ENCODE data around the gene KPNA6.

Gene KPNA6

DNA sequence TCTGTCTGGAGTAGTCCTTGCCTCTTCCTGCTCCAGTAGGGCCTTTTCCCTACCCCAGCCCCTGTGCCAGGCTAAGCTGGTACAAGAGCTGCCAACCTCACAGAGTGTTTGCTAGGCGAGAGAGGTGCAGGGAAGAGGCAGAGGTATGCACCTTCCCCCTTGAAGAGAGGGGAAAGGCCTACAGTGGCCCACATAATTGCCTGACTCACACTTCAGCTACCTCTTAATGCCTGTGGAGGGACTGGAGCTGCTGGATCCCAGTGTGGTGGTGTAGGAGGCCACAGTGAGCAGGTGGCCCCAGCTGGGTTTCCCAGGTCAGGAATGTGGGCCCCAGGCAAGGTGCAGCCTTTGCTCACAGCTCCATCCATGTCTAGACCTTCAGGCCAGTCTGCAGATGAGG lies 89.2 kb downstream of the KPNA6 start:
- peaks cover 7% of the 10 kb centered on the region for H3K27me3 Mint-ChIP-seq
- H3K27ac Mint-ChIP-seq = peak overlapping the region; percentile 4
- peaks cover 67% of the 10 kb centered on the region for H3K36me3 Mint-ChIP-seq (ENCODE audit: low read depth)
- peaks cover 24% of the 10 kb centered on the region for H3K4me1 Mint-ChIP-seq (ENCODE audit: low read depth)
- no peaks in the 10 kb centered on the region for H3K9me3 Mint-ChIP-seq
- intact Hi-C loops (cut with micrococcal nuclease) = no loop called here
- no peak overlapping the region for H3K4me3 Mint-ChIP-seq

DNA sequence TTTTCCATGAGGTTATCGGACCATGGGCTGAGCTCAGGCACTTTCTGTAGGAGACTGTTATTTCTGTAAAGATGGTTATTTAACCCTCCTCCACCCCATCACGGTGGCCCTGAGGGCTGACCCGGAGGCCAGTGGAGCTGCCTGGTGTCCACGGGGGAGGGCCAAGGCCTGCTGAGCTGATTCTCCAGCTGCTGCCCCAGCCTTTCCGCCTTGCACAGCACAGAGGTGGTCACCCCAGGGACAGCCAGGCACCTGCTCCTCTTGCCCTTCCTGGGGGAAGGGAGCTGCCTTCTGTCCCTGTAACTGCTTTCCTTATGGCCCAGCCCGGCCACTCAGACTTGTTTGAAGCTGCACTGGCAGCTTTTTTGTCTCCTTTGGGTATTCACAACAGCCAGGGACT lies 90.0 kb downstream of the KPNA6 start:
- Mint-ChIP-seq H3K4me1 (ENCODE audit: low read depth) (peaks cover 30% of the 10 kb centered on the region), H3K36me3 (ENCODE audit: low read depth) (peaks cover 59% of the 10 kb centered on the region), H3K27ac (peak overlapping the region; percentile 4), H3K9me3 (no peaks in the 10 kb centered on the region), H3K4me3 (no peak overlapping the region), H3K27me3 (peaks cover 10% of the 10 kb centered on the region)
- intact Hi-C loops (cut with micrococcal nuclease) = no loop called here

DNA sequence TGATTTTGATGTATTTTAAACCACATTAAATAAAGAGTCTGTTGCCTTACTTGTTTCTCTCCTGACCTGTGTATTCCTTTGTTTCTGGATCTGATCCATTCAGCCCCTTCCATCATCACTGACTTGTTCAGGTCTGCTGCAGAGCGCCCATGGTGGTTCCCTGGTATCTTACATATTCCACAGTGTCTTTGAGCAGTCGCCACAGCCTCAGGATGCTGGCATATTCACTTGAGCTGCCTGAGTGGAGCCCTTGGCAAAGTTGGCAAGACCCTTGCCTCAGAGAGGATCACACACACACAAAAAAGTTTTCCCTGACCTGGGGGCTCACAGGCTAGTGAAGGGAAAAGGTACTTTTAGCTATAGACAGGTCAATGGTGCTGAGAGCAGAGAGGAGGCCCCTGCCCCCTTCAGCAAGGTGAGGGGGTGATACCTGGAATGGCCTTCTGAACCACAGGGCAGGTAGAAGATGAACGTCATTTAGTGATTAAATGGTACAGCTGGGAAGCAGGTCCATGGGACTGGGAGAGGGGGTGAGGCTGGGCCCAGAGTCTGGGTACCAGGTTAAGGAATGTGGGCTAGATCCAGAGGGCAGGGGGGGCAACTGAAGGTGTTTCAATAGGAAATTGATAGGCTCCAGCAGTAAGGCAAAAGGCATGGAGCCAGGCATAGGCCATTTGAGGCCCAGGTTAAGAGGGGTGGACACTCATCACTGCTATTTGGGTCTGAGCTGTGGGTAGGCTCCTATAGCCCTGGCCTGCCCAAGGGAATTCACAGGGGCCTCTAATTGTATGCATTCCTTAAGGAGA lies 90.6 kb downstream of the KPNA6 start:
- Mint-ChIP-seq H3K36me3 (ENCODE audit: low read depth) (peaks cover 53% of the 10 kb centered on the region), H3K27ac (no peak overlapping the region)
- intact Hi-C loops (cut with micrococcal nuclease) = no loop called here

DNA sequence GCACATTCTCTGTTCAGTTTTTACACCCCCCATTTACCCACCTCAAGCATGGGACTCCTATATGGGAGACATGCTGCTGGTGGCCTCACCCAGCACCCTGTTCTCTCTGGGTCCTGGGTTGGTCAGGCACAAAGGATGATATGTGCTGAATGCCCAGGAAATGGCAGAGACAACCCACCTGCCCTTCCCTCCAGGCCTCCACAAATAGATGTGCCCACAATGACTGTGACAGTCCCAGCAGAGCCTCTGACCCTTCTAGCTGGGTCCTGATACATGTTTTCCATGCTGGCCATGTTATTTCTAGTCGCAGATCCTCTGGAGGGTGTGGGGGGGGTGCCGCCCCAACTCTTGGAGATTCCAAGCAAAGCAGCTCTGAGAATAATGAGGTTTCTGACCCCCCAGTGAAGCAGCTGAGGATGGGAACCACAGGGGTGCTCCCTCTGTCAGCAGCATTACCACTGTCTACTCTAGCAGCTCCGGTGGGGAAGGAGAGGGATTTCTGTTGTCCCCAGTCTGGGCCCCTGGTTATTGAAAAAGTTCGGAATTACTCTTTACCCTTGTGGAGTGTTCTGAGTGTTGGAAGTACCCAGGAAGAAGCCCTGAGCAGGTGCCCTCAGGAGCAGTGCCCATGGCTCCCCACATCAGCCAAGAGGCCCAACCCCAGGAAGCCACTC lies 91.3 kb downstream of the KPNA6 start:
- H3K4me1 Mint-ChIP-seq (ENCODE audit: low read depth) = peaks cover 30% of the 10 kb centered on the region
- H3K36me3 Mint-ChIP-seq (ENCODE audit: low read depth) = peaks cover 46% of the 10 kb centered on the region
- peaks cover 10% of the 10 kb centered on the region for H3K27me3 Mint-ChIP-seq
- no peak overlapping the region for H3K4me3 Mint-ChIP-seq
- no peak overlapping the region for H3K27ac Mint-ChIP-seq
- H3K9me3 Mint-ChIP-seq = no peaks in the 10 kb centered on the region
- intact Hi-C loops (cut with micrococcal nuclease) = no loop called here

More for the DNA sequence above, 90.6 kb downstream of the KPNA6 start:
- H3K4me3 Mint-ChIP-seq = no peak overlapping the region
- H3K27me3 Mint-ChIP-seq = peaks cover 10% of the 10 kb centered on the region
- peaks cover 30% of the 10 kb centered on the region for H3K4me1 Mint-ChIP-seq (ENCODE audit: low read depth)
- H3K9me3 Mint-ChIP-seq = no peaks in the 10 kb centered on the region

DNA sequence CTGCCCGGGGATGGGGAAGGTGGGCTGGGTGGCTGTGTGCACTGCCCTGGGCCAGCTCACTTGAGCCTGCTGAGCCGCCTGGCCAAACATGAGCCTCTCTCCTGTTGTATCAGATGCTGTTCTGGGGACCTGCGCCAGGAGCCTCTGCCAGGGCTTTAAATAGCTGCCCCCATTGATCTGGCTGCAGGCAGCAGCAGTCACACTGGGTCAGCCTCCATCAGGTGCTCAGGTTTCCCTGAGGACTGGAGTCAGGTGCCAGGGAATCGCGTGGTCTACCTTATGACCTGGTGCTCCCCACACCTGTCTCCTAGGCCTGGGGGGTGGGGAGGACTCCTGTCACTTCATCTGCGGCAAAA lies 91.8 kb downstream of the KPNA6 start:
- Mint-ChIP-seq H3K4me1 (ENCODE audit: low read depth) (peaks cover 30% of the 10 kb centered on the region), H3K9me3 (no peaks in the 10 kb centered on the region), H3K4me3 (no peak overlapping the region), H3K36me3 (ENCODE audit: low read depth) (peaks cover 41% of the 10 kb centered on the region), H3K27me3 (peaks cover 10% of the 10 kb centered on the region), H3K27ac (peak overlapping the region; percentile 69)
- intact Hi-C loops (cut with micrococcal nuclease) = loop anchor here (2.0 to 5.0 kb wide), 2 partner anchors 19 to 193 kb away; partner anchors contain the start of gene BSDC1

DNA sequence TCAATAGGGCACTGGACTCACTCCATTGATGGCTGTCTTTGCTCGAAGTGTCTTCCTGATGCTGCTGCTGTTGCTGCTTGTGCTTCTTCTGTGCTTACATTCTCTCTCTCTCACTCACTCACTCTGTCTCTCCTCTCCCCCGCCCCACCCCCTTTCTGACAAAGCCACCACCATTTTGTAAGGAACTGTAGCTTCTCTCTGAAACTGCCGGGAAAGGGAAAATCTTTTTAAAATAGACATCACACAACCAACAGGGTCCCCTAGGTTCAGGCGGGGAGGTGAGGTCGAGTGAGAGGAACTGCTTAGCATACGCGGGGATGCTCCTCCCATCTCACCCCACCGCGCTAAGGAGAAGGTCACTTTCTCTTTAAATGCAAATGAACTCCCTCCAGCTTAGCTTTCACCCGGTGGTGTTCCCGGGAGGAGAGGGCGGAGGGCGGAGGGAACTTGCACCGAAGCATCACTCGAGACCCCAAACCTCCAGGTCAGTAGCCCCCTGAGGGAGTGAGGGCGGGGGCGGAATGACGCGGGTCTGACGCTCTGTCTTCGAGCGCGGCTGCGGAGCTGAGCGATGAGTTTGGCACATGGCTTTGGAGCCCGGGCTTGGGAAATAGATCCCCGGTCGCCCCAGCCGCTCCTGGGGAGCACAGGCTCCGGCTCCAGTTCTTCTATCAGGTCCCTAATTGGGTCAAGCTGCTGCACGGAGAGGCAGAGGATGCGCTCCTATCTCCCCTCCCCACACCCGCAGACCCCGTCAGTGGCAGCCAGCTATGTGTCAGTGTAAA lies 92.6 kb downstream of the KPNA6 start, which contains the start of gene CCDC28B:
CCDC28B (plus strand) TSS at position 370 of the 785 bp plus-strand sequence. CDS start 1,341 bp downstream, outside the sequence.
- no peaks in the 10 kb centered on the region for H3K9me3 Mint-ChIP-seq
- peaks cover 35% of the 10 kb centered on the region for H3K4me1 Mint-ChIP-seq (ENCODE audit: low read depth)
- H3K27ac Mint-ChIP-seq = peak within 1 kb of the TSS; percentile 69
- H3K4me3 Mint-ChIP-seq = peak within 1 kb of the TSS; percentile 86
- H3K27me3 Mint-ChIP-seq = peaks cover 10% of the 10 kb centered on the region
- intact Hi-C loops (cut with micrococcal nuclease) = loop anchor here (2.0 to 5.0 kb wide), 2 partner anchors 20 to 192 kb away; partner anchors contain the start of gene BSDC1
- peaks cover 35% of the 10 kb centered on the region for H3K36me3 Mint-ChIP-seq (ENCODE audit: low read depth)

DNA sequence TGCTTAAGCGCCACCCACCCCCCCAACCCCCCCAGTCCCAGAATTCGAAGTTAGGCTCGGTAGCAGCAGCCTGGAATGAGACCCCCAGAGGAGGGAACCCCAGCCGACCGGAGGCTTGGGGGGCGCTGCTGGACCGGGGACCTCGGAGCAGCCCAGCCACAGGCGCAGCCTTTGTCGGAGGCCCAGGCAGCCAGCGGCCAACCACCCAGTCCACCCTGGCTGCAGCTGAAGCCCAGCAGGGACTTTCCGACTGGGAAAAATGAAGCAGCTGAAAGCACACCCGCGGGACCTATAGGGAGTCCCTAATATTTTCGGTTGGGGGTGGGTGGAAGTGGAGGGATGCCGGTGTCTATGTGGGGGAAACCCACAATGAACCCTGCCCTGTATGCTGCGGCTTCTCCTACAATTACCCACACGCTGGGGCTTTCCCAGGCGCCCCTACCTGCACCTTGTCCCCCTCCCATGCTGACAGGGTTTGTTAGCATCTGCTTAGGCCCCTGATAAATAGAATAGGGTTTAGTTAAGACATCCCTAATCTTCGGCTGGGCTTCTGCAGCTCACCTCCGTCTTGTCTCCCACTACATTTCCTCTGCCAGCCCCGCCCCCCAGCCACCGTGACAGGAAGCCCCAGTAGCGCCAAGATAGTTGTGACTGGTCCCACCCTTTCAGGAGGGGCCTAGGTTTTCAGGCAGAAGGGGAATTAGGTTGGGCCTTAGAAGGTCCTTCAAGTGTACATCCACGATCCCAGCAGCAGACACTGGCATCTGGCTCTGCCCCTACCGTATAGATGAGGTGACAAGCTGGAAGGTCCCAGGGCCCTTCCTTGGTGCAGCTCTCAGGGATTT lies 93.4 kb downstream of the KPNA6 start:
- H3K36me3 Mint-ChIP-seq (ENCODE audit: low read depth) = peaks cover 33% of the 10 kb centered on the region
- H3K4me1 Mint-ChIP-seq (ENCODE audit: low read depth) = peaks cover 44% of the 10 kb centered on the region
- H3K4me3 Mint-ChIP-seq = peak overlapping the region; percentile 86
- peaks cover 13% of the 10 kb centered on the region for H3K27me3 Mint-ChIP-seq
- H3K9me3 Mint-ChIP-seq = no peaks in the 10 kb centered on the region
- intact Hi-C loops (cut with micrococcal nuclease) = loop anchor here (2.0 to 5.0 kb wide), 2 partner anchors 20 to 191 kb away; partner anchors contain the start of gene BSDC1
- peak overlapping the region; percentile 69 for H3K27ac Mint-ChIP-seq

DNA sequence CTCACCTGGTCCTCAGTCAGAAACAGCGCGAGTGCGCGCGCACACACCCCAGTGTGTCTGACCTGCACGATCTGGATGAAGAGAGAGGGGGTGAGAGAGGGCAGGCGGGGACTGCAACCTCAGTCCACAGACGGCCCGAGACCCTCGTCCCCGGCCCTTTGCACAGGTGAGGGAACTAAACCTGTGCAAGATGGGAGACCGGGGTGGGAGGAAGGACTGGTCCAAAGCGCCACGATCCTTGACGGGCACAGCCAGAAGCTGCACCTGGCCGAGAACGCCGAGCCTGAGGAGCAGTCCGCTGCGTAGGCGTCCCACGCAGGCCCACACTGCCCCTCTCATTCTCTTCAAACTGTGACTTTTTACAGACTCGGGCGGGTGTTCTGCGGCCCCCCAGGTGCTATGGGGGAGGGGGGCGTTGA lies 97.1 kb downstream of the KPNA6 start:
- Mint-ChIP-seq H3K4me1 (ENCODE audit: low read depth) (peaks cover 56% of the 10 kb centered on the region), H3K27me3 (peaks cover 13% of the 10 kb centered on the region), H3K9me3 (no peaks in the 10 kb centered on the region), H3K27ac (peak overlapping the region; percentile 83), H3K36me3 (ENCODE audit: low read depth) (peaks cover 8% of the 10 kb centered on the region), H3K4me3 (peak overlapping the region; percentile 84)
- intact Hi-C loops (cut with micrococcal nuclease) = loop anchor here (5.0 kb wide), 1 partner anchor 187 kb away; the partner anchor contains the start of gene BSDC1

DNA sequence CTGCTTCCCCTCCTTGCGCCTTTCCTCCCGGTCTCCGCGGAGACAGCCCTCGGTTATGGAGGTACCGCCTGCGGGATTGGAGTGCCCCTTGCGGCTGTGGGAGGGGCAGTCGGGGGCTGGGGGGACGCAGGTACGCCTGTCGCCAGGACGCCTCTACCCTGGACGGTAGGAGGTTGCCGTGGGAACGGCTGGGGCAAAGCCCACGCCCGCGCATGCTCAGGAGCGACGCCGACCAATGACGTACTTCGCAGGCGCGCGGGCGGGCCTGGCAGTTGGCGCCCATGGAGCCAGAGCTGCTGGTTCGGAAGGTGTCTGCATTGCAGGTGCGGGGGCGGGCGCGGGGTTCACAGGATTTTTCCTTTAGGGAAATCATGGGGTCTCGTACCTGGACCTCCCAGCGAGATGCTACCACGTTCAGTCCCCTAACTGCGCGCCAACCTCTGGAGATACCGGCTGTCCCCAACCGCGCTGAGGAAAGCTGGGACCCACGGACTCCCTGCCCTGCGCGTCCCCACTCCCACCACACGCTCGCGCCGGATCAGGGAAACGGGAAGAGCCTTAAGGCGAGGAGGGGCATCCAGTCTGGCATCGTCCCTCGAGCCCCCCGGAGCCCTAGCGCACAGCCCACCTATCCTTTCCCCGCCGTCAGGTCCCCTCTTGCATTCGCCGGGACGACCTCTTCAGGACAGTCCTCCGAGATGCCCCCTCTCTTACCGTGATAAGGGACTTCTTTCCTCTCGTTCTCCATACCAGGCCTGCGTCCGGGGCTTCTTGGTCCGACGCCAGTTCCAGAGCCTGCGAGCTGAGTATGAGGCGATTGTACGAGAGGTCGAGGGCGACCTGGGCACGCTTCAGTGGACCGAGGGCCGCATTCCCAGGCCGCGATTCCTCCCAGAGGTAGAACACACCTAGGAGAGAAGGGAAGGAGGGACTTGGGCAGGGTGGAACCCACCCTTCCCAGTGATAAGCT lies 97.8 kb downstream of the KPNA6 start, which contains the start of gene IQCC:
IQCC (plus strand) TSS at position 271 of the 970 bp plus-strand sequence; CDS start at position 282, 11 bp downstream.
- Mint-ChIP-seq H3K4me1 (ENCODE audit: low read depth) (peaks cover 49% of the 10 kb centered on the region), H3K36me3 (ENCODE audit: low read depth) (peaks cover 8% of the 10 kb centered on the region), H3K4me3 (peak within 1 kb of the TSS; percentile 84), H3K9me3 (no peaks in the 10 kb centered on the region), H3K27me3 (peaks cover 13% of the 10 kb centered on the region), H3K27ac (peak within 1 kb of the TSS; percentile 83)
- intact Hi-C loops (cut with micrococcal nuclease) = no loop called here

DNA sequence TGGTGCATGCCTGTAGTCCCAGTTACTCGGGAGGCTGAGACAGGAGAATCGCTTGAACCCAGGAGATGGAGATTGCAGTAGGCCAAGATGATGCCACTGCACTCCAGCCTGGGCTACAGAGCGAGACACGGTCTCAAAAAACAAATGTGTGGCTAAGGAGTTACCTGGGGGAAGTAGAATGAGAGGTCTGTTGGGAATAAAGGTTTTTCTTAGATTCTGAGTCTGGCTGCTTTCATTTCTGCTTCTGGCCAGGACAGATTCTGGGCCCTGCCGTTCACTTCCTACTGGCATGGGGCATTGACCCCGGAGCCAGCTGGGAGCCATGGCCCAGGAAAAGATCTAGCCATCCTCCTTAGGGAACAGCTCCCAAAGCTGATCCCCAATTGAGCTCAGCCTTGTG lies 100.6 kb downstream of the KPNA6 start:
- no peak overlapping the region for H3K27ac Mint-ChIP-seq
- intact Hi-C loops (cut with micrococcal nuclease) = no loop called here
- peaks cover 15% of the 10 kb centered on the region for H3K36me3 Mint-ChIP-seq (ENCODE audit: low read depth)
- peaks cover 3% of the 10 kb centered on the region for H3K27me3 Mint-ChIP-seq
- peaks cover 30% of the 10 kb centered on the region for H3K4me1 Mint-ChIP-seq (ENCODE audit: low read depth)
- no peak overlapping the region for H3K4me3 Mint-ChIP-seq
- H3K9me3 Mint-ChIP-seq = no peaks in the 10 kb centered on the region

DNA sequence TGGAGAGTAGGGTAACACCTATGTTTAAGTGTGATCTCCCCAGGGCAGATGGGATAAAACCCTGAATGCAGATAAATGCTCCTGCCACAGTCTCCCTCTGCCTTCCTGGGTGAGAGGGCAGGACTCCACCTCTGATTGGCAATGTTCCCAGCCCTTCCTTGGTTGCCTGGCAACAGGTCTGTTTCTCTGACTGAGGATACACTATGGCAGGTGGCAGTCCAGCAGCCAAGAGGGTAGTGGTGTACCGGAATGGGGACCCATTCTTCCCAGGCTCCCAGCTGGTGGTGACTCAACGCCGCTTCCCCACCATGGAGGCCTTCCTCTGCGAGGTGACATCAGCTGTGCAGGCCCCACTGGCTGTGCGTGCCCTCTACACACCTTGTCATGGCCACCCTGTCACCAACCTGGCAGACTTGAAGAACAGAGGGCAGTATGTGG lies 101.1 kb downstream of the KPNA6 start, which contains the start of gene DCDC2B:
DCDC2B (plus strand) TSS at position 199 of the 438 bp plus-strand sequence; CDS start at position 204, 5 bp downstream.
- H3K4me1 Mint-ChIP-seq (ENCODE audit: low read depth) = peaks cover 30% of the 10 kb centered on the region
- H3K27me3 Mint-ChIP-seq = peaks cover 3% of the 10 kb centered on the region
- H3K27ac Mint-ChIP-seq = no peak within 1 kb of the TSS
- H3K36me3 Mint-ChIP-seq (ENCODE audit: low read depth) = peaks cover 19% of the 10 kb centered on the region
- intact Hi-C loops (cut with micrococcal nuclease) = no loop called here
- no peak within 1 kb of the TSS for H3K4me3 Mint-ChIP-seq
- H3K9me3 Mint-ChIP-seq = no peaks in the 10 kb centered on the region

All from dendritic cell treated with granulocyte-macrophage colony-stimulating factor and Interleukin-4, amounts not matched to agents 40 ng/mL and 50 ng/mL, for 4 days (primary cell).